IPS-11a (cell line): ENCODE measurements around the gene TAF5L.
"Not testable (repeated sequence)": the region's sequence is repeated elsewhere in the genome, so short reads cannot be mapped to it uniquely, and the experiment has no call there.

ENCODE experiments used
- H3K4me3 ChIP-seq: one replicate; pipeline ENCODE4 v1.5.1; 2013; ENCODE audit warnings: low read depth, low read length, control low read depth

Gene TAF5L

GRCh38 chr1:229642970-229643369, 17.0 kb upstream of the TAF5L start:
- H3K4me3 ChIP-seq, result no peak overlapping the region

- H3K4me3 ChIP-seq, result no peak overlapping the region
Measured at GRCh38 chr1:229642376-229642775, 16.5 kb upstream of the TAF5L start.

- H3K4me3 ChIP-seq, result no peak overlapping the region
Measured at GRCh38 chr1:229641306-229641705, 15.4 kb upstream of the TAF5L start.

DNA sequence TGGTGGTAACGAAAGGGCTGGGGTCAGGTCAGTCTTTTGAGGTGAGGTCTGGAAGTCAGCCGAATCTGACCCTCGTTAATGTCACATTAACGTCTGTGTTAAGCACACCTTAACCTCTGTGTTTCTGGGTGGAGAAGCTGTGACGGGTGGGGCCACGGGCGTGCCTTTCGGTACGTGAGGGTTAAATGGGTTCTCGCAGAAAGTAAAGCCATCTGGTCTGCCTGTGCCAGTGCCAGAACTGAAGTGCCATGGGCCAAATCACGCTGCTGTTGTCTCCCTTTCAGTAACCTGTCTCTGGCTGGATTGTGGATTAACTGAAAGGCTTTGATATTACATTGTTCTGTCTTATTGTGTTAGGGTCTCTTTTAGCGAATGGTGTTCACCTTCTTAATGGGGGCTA, 14.5 kb upstream of the TAF5L start:
- no peak overlapping the region for H3K4me3 ChIP-seq

- H3K4me3 ChIP-seq, result no peak overlapping the region
Measured at GRCh38 chr1:229637746-229638145, 11.8 kb upstream of the TAF5L start.

GRCh38 chr1:229636042-229636441, 10.1 kb upstream of the TAF5L start:
- H3K4me3 ChIP-seq, result no peak overlapping the region

- H3K4me3 ChIP-seq, result no peak overlapping the region
Measured at GRCh38 chr1:229631966-229632365, 6.0 kb upstream of the TAF5L start.

- no peak overlapping the region for H3K4me3 ChIP-seq
Measured at GRCh38 chr1:229631148-229631547, 5.2 kb upstream of the TAF5L start.

DNA sequence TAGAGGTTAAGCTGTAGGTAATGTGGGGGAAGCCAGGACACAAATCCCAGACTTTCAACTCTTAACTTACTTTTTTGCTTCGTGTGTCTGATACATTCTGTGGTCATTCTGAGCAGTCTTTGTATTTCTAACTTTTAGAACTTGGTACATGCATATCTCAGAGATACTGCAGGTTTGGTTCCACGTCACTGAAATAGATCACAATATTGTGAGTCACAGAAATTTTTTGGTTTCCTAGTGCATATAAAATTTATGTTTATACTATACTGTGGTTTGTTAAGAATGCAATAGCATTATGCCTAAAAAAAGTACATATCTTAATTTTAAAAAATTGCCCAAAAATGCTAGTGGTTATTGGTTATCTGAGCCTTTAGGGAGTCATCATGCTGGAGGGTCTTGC, 3.3 kb upstream of the TAF5L start:
- H3K4me3 ChIP-seq, result no peak overlapping the region

DNA sequence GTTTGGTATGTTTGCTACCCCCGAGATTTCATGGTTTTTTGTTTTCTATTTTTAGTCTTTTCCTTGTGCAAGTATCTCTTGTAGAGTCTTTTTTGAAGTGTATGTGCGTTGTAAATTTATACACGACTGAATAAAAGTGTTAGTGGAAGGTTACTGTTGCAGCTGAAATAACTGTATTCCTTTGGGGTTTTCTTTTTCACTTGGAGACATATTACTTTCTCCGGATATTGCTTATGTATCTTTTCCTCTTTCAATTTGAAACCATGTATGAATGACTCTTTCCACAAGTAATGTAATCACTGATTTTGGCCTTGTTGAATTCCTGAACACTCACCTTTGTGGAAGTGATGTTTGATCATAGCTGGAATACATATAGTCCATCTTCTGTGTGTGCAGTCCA, 1.1 kb upstream of the TAF5L start:
- H3K4me3 ChIP-seq, result peak overlapping the region; percentile 95

DNA sequence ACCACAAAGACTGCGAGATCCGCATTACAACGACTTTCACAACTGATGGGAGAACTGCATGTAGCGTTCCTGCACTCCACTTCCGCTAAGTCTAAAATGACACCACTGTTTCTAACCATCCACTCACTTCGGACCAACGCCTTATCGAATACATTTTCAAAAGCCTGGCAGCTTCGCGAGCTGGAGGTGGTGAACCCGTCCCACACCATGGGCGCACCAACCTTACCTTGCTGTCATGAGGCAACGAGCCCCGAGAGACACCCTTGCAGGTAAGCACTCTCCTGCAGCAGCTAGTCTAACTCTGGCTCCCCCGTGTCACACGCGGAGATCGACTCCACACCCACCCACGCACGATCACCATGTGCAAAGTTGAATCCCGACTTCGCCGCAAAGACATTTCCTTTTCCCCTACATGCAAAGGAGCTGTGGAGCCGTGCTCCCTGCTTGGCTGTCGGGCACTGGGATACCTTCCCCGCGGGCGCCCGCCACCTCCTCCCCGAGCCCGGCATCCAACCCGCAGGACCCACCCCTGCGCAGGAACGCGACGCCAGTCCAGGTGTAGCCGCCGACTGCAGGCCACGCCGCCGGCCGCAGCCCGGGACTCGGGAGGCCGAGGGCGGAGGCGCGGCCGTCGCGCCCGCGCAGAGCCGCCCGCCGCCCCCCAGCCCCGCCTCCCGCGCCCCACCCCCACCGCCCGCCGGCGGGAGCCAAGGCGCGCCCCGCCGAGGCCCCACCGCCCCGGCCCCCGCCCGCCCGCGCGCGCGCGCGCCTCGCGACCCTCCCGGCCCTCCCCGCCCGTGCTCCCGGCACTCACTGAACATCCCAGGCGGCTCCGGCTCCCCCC, 629 bp downstream of the TAF5L start:
- peak overlapping the region; percentile 94 for H3K4me3 ChIP-seq

GRCh38 chr1:229624521-229625070, 1.3 kb downstream of the TAF5L start:
- peak overlapping the region; percentile 94 for H3K4me3 ChIP-seq

DNA sequence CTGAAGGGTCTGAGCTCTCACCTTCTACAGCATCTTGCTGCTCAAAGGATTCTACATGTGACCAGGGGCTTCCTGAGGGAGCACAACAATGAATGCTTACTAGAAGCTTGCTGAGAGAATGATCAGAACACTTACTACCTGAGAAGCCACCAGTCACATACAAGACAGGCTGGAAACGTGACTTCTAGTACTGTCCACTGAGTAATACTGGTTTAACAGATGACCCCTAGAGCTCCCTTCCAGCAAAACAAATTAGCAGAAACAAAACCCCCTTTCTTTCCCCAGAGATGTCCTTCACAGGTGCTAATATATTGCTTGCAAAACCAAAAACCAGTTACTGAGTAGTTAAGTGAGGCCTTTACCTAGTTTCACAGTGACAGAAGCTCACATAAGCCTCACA, 2.1 kb downstream of the TAF5L start:
- H3K4me3 ChIP-seq, result no peak overlapping the region

DNA sequence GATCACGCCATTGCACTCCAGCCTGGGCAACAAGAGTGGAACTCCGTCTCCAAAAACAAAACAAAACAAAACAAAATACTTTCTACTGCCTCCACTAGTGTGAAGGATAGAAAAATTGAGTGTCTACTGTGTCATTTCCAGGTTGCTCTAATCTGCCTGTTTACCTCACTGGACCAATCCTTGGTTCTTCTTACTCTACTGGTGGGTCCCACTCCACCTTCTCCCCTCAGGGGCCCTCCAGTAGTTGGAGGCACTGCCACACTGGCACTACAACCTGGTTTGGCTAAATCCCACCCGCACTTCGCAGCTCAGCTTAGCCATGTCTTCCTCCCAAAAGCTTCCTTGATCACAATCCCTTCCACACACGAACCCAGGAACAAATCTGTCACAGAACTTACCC, 2.7 kb downstream of the TAF5L start:
- H3K4me3 ChIP-seq, result no peak overlapping the region

DNA sequence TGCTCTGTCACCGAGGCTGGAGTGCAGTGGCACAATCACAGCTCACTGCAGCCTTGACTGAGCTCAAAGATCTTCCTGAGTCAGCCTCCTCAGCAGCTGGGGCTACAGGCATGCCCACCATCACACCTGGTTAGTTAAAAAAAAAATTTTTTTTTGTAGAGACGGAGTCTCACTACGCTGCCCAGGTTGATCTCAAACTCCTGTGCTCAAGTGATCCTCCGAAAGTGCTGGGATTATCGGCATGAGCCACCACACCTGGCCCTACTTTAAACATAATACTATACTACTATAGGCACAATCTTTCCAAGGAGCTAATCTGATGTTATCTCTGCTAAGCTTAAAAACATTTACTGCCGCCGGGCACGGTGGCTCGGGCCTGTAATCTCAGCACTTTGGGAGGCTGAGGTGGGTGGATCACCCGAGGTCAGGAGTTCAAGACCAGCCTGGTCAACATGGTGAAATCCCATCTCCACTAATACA, 3.2 kb downstream of the TAF5L start:
- H3K4me3 ChIP-seq, result not testable (repeated sequence)

DNA sequence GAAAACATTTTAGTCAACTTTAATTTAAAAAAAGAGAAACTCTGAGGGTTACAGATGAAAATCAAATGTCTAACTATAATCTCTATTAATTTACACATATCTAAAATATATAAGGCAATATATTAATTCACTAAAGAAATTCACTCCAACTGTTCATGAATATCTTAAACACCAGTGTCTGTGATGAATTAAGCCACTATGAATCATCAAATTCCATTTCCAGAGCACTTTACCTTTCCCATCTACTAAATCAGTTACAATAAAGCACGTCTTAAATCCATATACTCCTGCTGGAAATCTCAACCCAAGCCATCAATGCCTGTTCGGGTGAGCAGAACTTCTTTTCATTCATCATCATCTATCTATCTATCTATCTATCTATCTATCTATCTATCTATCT, 4.3 kb downstream of the TAF5L start:
- no peak overlapping the region for H3K4me3 ChIP-seq

GRCh38 chr1:229620876-229621275, 5.0 kb downstream of the TAF5L start:
- H3K4me3 ChIP-seq, result no peak overlapping the region

DNA sequence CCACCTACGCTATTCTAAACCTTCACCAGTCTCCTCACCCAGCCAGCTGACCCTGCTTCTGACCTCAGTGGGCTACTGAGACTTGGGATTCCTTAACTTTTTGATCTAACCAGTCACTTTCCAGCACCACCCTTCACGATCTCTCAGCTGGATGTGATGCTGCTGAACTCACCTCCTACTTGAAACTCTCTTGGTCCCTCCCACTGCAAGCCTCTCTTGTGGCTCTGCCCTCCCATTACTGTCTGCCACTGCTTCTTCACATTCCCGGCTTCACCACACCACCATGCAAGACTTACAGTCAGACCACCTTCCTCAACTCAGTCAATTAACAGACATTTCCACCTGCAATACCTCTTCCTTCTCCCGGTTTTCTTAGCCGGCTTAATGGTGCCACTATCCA, 6.3 kb downstream of the TAF5L start:
- no peak overlapping the region for H3K4me3 ChIP-seq

GRCh38 chr1:229619002-229619401, 6.9 kb downstream of the TAF5L start:
- no peak overlapping the region for H3K4me3 ChIP-seq

DNA sequence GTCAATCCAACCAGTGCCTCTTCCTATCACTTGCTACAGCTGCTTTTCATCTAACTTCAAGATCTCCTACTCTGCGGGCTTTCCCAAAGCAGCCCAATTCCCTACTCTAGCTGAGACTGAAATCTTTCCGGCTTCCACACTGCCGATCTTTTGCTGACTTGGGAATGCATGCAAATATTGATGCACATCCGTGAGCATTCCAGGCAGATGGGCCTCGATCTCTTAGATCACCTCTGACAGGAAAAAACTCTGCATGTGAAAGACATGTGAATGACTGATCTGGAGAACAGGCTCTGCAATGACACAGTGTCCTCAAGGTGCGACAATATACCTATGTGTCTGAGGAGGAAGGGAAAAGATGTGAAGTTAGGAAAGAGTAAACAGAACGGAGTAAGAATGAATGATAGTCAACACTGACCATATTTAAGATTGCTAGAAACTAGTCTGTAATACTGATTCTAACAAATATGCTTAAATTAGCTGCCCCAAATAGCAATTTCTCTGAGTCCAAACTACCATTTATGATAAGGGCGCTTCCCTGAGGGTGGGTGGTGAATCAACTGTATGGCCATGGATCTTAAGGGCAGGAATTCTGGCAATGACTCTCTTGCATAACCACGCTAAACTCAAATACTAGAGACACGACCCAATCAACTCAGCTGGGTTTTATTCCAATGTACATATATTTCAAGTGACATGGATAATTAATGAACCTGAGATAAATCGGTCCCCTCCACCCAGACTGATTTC, 8.4 kb downstream of the TAF5L start:
- no peak overlapping the region for H3K4me3 ChIP-seq

DNA sequence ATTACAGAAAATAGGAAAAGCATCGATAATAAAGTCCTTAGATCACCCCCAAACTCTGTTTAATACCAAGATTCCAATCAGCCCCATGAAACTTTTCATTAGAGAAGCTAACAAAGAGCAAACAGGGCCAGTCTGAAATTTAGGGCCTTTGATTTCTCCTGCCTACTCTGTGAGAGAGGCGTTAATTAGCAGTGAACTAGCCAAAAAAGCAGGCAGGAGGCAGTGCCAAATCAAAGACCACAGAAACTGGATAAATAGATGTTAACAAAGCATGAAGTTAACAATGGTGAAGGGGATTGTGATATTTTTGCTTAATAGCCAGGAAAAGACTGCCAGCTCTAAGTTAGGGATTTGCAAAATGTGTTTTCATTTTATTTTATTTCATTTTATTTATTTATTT, 11.2 kb downstream of the TAF5L start:
- H3K4me3 ChIP-seq, result no peak overlapping the region

- H3K4me3 ChIP-seq, result no peak overlapping the region
Measured at GRCh38 chr1:229613938-229614337, 12.0 kb downstream of the TAF5L start.
